Mesothelial cell of epicardium (in vitro differentiated cells): ENCODE data around the gene GPRASP3. TPM values are rescaled to one million over a fixed set of nuclear protein-coding genes. Genes with fewer than 3 reads are reported as not detected.

ENCODE experiments used
- DNase-seq, 2 experiments: peaks; one replicate each; pipeline ENCODE4 v3.0.0; 2021; ENCODE audit warnings: low spot score in 2 of 2; ENCODE audit not compliant: unreplicated experiment in 2 of 2
- H3K27ac Mint-ChIP-seq: 2 replicates; pipeline ENCODE4 v1.8.0; 2021; ENCODE audit warnings: mixed read lengths
- H3K27me3 Mint-ChIP-seq: 2 replicates; pipeline ENCODE4 v1.8.0; 2021; ENCODE audit warnings: low read depth, mixed read lengths
- H3K36me3 Mint-ChIP-seq: 2 replicates; pipeline ENCODE4 v1.8.0; 2021; ENCODE audit warnings: mixed read lengths
- H3K4me1 Mint-ChIP-seq: 2 replicates; pipeline ENCODE4 v1.8.0; 2021; ENCODE audit warnings: mixed read lengths
- H3K4me3 Mint-ChIP-seq: 2 replicates; pipeline ENCODE4 v1.8.0; 2021; ENCODE audit warnings: mild to moderate bottlenecking, moderate library complexity, mixed read lengths
- H3K9me3 Mint-ChIP-seq: 2 replicates; pipeline ENCODE4 v1.8.0; 2021; ENCODE audit warnings: mixed read lengths
- total RNA-seq: library from RNA; stranded (reverse); gene quantifications from 3 replicates; pipeline ENCODE4 v1.2.1, GENCODE V29; 2021
- TF ChIP-seq, protein P1 (sequence below): fragments of 200-600 bp; sonication (generic); IDR thresholded peaks from one replicate; pipeline ENCODE4 v1.5.0; 2021; ENCODE audit warnings: antibody characterized with exemption; ENCODE audit not compliant: unreplicated experiment

Gene GPRASP3
- total RNA-seq, 1 donor from 2014 or later: 10.0 TPM

- H3K9me3 Mint-ChIP-seq: peaks cover 7% of the 10 kb centered on the region
These were observed 44.7 kb downstream of the GPRASP3 start for GRCh38 chrX:102765217-102765616.

GRCh38 chrX:102765809-102766208 is 45.3 kb downstream of the GPRASP3 start:
- Mint-ChIP-seq H3K27me3 (no peaks in the 10 kb centered on the region), H3K4me1 (peaks cover 5% of the 10 kb centered on the region)
- no peak for DNase-seq

More at GRCh38 chrX:102765217-102765616, 44.7 kb downstream of the GPRASP3 start:
- Mint-ChIP-seq H3K27me3 (no peaks in the 10 kb centered on the region), H3K4me3 (no peak overlapping the region), H3K36me3 (no peaks in the 10 kb centered on the region), H3K27ac (no peak overlapping the region), H3K4me1 (peaks cover 4% of the 10 kb centered on the region)
- DNase-seq: no peak
- TF ChIP-seq, protein P1, sequence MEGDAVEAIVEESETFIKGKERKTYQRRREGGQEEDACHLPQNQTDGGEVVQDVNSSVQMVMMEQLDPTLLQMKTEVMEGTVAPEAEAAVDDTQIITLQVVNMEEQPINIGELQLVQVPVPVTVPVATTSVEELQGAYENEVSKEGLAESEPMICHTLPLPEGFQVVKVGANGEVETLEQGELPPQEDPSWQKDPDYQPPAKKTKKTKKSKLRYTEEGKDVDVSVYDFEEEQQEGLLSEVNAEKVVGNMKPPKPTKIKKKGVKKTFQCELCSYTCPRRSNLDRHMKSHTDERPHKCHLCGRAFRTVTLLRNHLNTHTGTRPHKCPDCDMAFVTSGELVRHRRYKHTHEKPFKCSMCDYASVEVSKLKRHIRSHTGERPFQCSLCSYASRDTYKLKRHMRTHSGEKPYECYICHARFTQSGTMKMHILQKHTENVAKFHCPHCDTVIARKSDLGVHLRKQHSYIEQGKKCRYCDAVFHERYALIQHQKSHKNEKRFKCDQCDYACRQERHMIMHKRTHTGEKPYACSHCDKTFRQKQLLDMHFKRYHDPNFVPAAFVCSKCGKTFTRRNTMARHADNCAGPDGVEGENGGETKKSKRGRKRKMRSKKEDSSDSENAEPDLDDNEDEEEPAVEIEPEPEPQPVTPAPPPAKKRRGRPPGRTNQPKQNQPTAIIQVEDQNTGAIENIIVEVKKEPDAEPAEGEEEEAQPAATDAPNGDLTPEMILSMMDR: no peak

GRCh38 chrX:102767287-102767686 is 46.7 kb downstream of the GPRASP3 start:
- Mint-ChIP-seq H3K4me1 (peaks cover 5% of the 10 kb centered on the region), H3K27me3 (no peaks in the 10 kb centered on the region), H3K36me3 (no peaks in the 10 kb centered on the region), H3K4me3 (peak overlapping the region; percentile 41), H3K27ac (no peak overlapping the region), H3K9me3 (peaks cover 10% of the 10 kb centered on the region)
- TF ChIP-seq, protein P1: no peak
- no peak for DNase-seq

More at GRCh38 chrX:102765809-102766208, 45.3 kb downstream of the GPRASP3 start:
- Mint-ChIP-seq H3K4me3 (no peak overlapping the region), H3K36me3 (no peaks in the 10 kb centered on the region), H3K27ac (no peak overlapping the region), H3K9me3 (peaks cover 7% of the 10 kb centered on the region)
- TF ChIP-seq, protein P1: no peak

GRCh38 chrX:102768987-102769761 is 48.6 kb downstream of the GPRASP3 start:
- Mint-ChIP-seq H3K9me3 (peaks cover 19% of the 10 kb centered on the region), H3K4me1 (peaks cover 5% of the 10 kb centered on the region), H3K4me3 (peak overlapping the region; percentile 99), H3K36me3 (peaks cover 8% of the 10 kb centered on the region), H3K27me3 (no peaks in the 10 kb centered on the region), H3K27ac (peak overlapping the region; percentile 100)
- TF ChIP-seq, protein P1: no peak
- peak; percentile 47 to 85 for DNase-seq

Other genes with a start within 250 kb of the GPRASP3 start
- gene TCP11X2, start 248.9 kb upstream of the GPRASP3 start, total RNA-seq: not detected in 3 replicates
- 20.7 to 21.8 TPM (median 20.8 TPM) in 3 replicates for gene TMSB15A, start 204.0 kb upstream of the GPRASP3 start, total RNA-seq
- gene ARMCX5, start 121.2 kb upstream of the GPRASP3 start, total RNA-seq: 16.7 to 23.1 TPM (median 19.9 TPM) in 3 replicates
- gene GPRASP1, start 69.3 kb upstream of the GPRASP3 start, total RNA-seq: 8.8 to 10.0 TPM (median 9.6 TPM) in 3 replicates
- 22.5 to 25.7 TPM (median 23.5 TPM) in 3 replicates for gene GPRASP2, start 8.3 kb upstream of the GPRASP3 start, total RNA-seq
- 2.0 to 2.3 TPM (median 2.3 TPM) in 3 replicates for gene RAB40AL, start 216.5 kb downstream of the GPRASP3 start, total RNA-seq